ENCODE data around the gene SPTSSA.

DNA sequence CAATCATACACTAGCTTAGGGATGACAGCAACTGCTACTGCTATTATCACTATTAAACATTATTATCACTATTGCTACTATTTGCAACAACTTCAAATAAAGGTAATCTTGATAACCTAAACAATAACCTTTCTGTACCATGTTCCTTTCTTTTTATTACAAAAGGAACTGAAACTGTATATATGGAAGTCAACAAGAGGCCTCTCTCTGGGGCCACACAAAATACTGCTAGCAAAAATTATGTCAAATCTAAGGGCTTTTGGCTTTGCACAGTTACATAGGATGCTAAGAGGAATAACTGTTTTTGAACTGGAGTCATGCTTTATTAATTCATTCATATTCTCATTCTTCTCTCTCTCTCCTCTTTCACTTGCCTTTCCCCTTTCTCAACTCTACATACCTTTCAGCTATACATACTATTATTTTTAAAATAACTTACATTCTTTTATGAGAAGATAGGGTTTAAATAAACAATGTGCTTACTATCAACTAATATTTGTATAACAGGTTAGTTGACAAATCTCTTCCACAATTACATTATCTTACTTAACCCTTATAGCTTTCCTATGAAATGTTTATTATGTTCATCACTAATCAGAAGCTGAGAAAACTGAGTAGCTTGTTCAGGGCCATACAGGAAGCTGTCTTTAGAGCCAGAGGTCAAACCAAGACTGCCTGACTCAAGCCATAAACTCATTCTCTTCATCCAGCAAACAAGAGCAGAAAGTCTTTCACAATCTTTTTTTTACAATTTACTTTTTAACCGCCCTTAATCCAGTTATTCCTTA, 25.7 kb downstream of the SPTSSA start:
- TF ChIP-seq, protein P1, sequence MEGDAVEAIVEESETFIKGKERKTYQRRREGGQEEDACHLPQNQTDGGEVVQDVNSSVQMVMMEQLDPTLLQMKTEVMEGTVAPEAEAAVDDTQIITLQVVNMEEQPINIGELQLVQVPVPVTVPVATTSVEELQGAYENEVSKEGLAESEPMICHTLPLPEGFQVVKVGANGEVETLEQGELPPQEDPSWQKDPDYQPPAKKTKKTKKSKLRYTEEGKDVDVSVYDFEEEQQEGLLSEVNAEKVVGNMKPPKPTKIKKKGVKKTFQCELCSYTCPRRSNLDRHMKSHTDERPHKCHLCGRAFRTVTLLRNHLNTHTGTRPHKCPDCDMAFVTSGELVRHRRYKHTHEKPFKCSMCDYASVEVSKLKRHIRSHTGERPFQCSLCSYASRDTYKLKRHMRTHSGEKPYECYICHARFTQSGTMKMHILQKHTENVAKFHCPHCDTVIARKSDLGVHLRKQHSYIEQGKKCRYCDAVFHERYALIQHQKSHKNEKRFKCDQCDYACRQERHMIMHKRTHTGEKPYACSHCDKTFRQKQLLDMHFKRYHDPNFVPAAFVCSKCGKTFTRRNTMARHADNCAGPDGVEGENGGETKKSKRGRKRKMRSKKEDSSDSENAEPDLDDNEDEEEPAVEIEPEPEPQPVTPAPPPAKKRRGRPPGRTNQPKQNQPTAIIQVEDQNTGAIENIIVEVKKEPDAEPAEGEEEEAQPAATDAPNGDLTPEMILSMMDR (IDR thresholded peaks at IDR 0.05; ENCODE audit: insufficient read depth, low read depth, low read length), result no peak
- no peak for TF ChIP-seq EZH2 (IDR thresholded peaks at IDR 0.05; ENCODE audit: insufficient read depth, low read length)

Data from astrocyte (in vitro differentiated cells and primary cell).